ENCODE measurements around the gene CLIP3.

- no peak for TF ChIP-seq YY1 (IDR thresholded peaks at IDR 0.05; ENCODE audit: insufficient read depth, insufficient read length)
- TF ChIP-seq ZNF274 (IDR thresholded peaks at IDR 0.05; ENCODE audit: low read depth, low read length) = no peak
Measured at GRCh38 chr19:36008336-36008978, 24.2 kb downstream of the CLIP3 start, which contains the start of gene SYNE4.

Measured in NT2/D1 (cell line).